ENCODE results near the gene ZNF22. TPM values are rescaled to one million over a fixed set of nuclear protein-coding genes. Genes with fewer than 3 reads are reported as not detected.

Gene ZNF22
- total and polyA plus RNA-seq, 2 of the 8 experiments (the other 6 are each of a cell fraction or from before 2014, with no cell fraction given): 18.2 to 45.2 TPM

GRCh38 chr10:44995914-44996669 lies 4.6 kb upstream of the ZNF22 start:
- Histone ChIP-seq H3K9me3 (ENCODE audit: insufficient read depth in 2 of 2, low read depth in 1 of 2, low read length in 1 of 2) (no peaks in the 10 kb centered on the region), H3K14ac (ENCODE audit: insufficient read length) (no peak overlapping the region), H4K20me1 (replicated peaks in 1 of 2; ENCODE audit: control insufficient read depth in 1 of 2, insufficient read depth in 2 of 2, low read length in 2 of 2) (no peaks in the 10 kb centered on the region), H3K79me1 (ENCODE audit: low read depth, low read length) (no peaks in the 10 kb centered on the region; the same call in 1 of the 2 replicates), H2AFZ (ENCODE audit: low read length) (no peak overlapping the region), H3K56ac (replicated peaks; ENCODE audit: insufficient read length, low read depth, low read length) (no peak overlapping the region), H4K91ac (replicated peaks; ENCODE audit: insufficient read length, low read length) (no peak overlapping the region), H2BK5ac (ENCODE audit: low read depth, low read length) (no peak overlapping the region), H3K36me3 (ENCODE audit: control insufficient read depth in 2 of 4, insufficient read depth in 4 of 4, low read length in 3 of 4) (peaks cover 0 to 3% (median 0%) of the 10 kb centered on the region in 4 experiments; a peak in 1 of 8 replicates), H4K8ac (ENCODE audit: extremely low read depth, insufficient read depth, low read length) (no peak overlapping the region), H3K18ac (ENCODE audit: extremely low read depth, low read length) (no peak overlapping the region), H3K4ac (replicated peaks; ENCODE audit: insufficient read length, low read depth, low read length) (no peak overlapping the region), H3K4me2 (ENCODE audit: insufficient read depth in 1 of 2, low read depth in 2 of 2, low read length in 2 of 2) (no peak overlapping the region), H3K4me1 (replicated peaks in 1 of 4; ENCODE audit: control insufficient read depth in 3 of 4, insufficient read depth in 4 of 4, low read length in 3 of 4) (peaks cover 5 to 22% (median 9%) of the 10 kb centered on the region in 4 experiments; a peak in 6 of 7 replicates), H2BK20ac (ENCODE audit: low read length) (no peak overlapping the region), H2BK12ac (ENCODE audit: low read depth, low read length) (no peak overlapping the region), H3K27ac (ENCODE audit: low read depth, low read length) (no peak overlapping the region), H3K4me3 (ENCODE audit: extremely low read depth in 1 of 4, insufficient read depth in 2 of 4, low read depth in 3 of 4, low read length in 4 of 4) (no peak overlapping the region), H4K5ac (ENCODE audit: insufficient read length, low read depth, low read length) (no peak overlapping the region), H3K23me2 (ENCODE audit: low read depth, low read length) (no peaks in the 10 kb centered on the region; the same call in 1 of the 2 replicates), H3K9ac (replicated peaks in 1 of 4; ENCODE audit: extremely low read depth in 1 of 4, low read depth in 3 of 4, low read length in 3 of 4) (no peak overlapping the region), H3K79me2 (ENCODE audit: control insufficient read depth in 1 of 2, insufficient read depth in 2 of 2, low read length in 2 of 2) (no peaks in the 10 kb centered on the region; a peak in 1 of 4 replicates), H2BK15ac (ENCODE audit: low read length) (no peak overlapping the region), H2BK120ac (replicated peaks; ENCODE audit: low read depth, low read length) (no peak overlapping the region), H2AK5ac (ENCODE audit: low read depth, low read length) (no peak overlapping the region), H3K27me3 (replicated peaks in 1 of 4; ENCODE audit: control insufficient read depth in 3 of 4, extremely low read depth in 1 of 4, insufficient read depth in 3 of 4, low read length in 3 of 4) (peaks cover 0 to 4% (median 4%) of the 10 kb centered on the region in 4 experiments; a peak in 6 of 7 replicates), H3K23ac (ENCODE audit: insufficient read length) (no peak overlapping the region)
- TF ChIP-seq ASH2L (IDR thresholded peaks at IDR 0.05; ENCODE audit: low read length) (no peak), HDAC6 (IDR thresholded peaks at IDR 0.05; ENCODE audit: low read depth, low read length) (no peak)
- ChIA-PET CTCF (ENCODE audit: partially characterized antibody) (interaction anchor here (0.5 to 8.7 kb wide), 6 partner anchors 9 to 63 kb away, joined by 3 to 84 read pairs (median 4); partner anchors contain the start of gene DEPP1), POLR2A (ENCODE audit: partially characterized antibody) (interaction anchor here (1.3 to 1.7 kb wide), 3 partner anchors 8 to 20 kb away, joined by 3 to 4 read pairs (median 4); no protein-coding TSS in a partner anchor)
- FAIRE-seq (no peak), DNase-seq (ENCODE audit: low read depth in 1 of 2, low spot score in 2 of 2) (peak in 1 of 2 experiments; percentile 38)
- 94% methylated on average over 8 of the region's 9 CpGs; no CpG with 5 or more reads in 1 of the 2 experiments for WGBS, 2 experiments (ENCODE audit: extremely low coverage in 1 of 2, insufficient coverage in 1 of 2, insufficient read length in 1 of 2, insufficient replicate concordance in 2 of 2, low coverage in 1 of 2, low lambda C conversion rate in 2 of 2, missing lambda C conversion rate in 1 of 2)
